Stimulated activated CD8-positive, alpha-beta memory T cell treated with anti-CD3 and anti-CD28 coated beads, Interleukin-7, amount 100 ng/mL, for 48 hours (primary cell): ENCODE data around the gene NDOR1.

Experiments used
- DNase-seq, 2 donors: peaks; one replicate each; pipeline ENCODE4 v3.0.0-alpha.2; 2020; ENCODE audit warnings: low read depth in 1 of 2; ENCODE audit errors: extremely low read depth in 1 of 2

The NDOR1 gene

GRCh38 chr9:137198051-137198901 lies 7.2 kb upstream of the NDOR1 start:
- DNase-seq: no peak

- DNase-seq: no peak
These were observed 6.6 kb upstream of the NDOR1 start for GRCh38 chr9:137198902-137199283.

GRCh38 chr9:137199411-137200121 lies 5.9 kb upstream of the NDOR1 start:
- no peak for DNase-seq

- peak; percentile 96 to 100 for DNase-seq
These were observed 4.9 kb upstream of the NDOR1 start, which contains the start of gene TPRN for GRCh38 chr9:137200311-137201204. TPRN (minus strand) TSS chr9:137200741; CDS start chr9:137200711, 30 bp downstream.

- DNase-seq: no peak
These were observed 4.2 kb upstream of the NDOR1 start for GRCh38 chr9:137201205-137201868.

DNA sequence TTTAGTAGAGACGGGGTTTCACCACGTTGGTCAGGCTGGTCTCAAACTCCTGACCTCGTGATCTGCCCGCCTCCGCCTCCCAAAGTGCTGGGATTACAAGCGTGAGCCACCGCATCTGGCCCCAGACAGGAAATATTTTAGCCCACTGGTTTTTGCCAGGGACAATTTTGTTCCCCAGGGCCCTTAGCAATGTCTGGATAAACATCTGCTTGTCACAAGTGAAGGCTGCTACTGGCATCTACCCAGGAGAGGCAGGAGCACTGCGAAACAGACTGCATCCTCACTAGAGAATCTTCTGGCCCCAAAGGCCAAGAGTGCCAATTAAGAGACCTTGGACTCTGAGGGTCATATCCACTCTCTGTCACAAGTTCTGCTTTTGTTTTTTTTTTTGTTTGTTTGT lies 2.5 kb upstream of the NDOR1 start:
- DNase-seq: no peak

GRCh38 chr9:137204731-137205125 lies 772 bp upstream of the NDOR1 start:
- no peak for DNase-seq

DNA sequence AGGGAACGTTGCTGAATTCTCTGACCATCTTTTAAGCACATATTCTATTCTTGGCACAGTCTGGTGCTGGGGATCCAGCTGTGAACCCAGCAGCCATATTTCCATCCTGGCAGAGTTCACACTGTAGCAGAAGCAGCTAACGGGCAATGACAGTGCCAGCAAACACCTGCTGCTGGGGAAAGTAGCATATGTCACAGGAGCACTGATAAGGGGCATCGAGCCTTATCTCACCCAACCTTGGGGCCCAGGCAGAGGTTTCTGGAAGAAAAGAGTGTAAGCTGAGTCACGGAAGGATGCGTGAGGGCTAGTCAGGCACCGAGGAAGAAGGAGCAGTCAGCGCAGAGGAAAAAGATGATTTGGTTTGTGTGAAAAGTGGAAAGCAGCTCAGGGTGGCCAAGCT lies 1.1 kb downstream of the NDOR1 start:
- DNase-seq: no peak

DNA sequence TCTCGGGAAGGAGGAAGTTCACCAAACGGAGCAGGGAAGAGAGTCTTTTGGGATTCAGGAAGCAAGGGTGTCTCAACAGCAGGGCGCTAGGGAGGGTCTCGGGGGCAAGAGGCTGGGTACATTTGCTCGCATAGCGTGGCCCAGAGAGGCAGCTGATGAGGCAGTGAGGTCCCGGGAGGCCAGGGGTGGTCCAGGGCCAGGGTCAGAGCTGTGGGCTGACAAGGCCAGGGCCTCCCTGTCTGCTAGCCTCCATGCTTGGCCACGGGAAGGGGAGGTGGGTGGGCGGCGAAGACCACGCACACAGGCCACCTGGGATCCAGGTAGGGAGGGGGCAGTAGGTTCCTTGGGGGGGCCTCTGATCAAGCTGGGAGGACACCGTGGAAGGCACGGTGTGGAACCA lies 6.0 kb downstream of the NDOR1 start:
- DNase-seq: no peak

DNA sequence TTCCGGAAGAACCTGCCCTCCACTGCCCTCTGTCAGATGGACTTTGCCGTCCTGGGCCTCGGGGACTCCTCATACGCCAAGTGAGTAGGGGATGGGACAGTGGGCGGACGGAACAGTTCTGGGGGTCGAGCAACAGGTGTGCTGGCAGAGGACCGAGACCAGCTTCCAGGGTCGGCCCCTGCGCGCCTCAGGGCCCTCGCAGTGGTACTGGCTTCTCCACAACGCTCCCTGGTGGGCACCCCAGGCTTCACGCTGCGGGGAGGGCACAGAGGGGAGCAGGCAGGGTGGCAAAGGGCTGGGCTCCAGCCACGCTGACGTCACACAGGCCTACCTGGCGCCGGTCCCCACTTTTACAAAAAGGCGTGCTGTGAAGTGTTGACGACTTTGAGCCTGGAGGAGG lies 7.0 kb downstream of the NDOR1 start:
- no peak for DNase-seq

GRCh38 chr9:137213160-137214060 lies 7.9 kb downstream of the NDOR1 start:
- no peak for DNase-seq

DNA sequence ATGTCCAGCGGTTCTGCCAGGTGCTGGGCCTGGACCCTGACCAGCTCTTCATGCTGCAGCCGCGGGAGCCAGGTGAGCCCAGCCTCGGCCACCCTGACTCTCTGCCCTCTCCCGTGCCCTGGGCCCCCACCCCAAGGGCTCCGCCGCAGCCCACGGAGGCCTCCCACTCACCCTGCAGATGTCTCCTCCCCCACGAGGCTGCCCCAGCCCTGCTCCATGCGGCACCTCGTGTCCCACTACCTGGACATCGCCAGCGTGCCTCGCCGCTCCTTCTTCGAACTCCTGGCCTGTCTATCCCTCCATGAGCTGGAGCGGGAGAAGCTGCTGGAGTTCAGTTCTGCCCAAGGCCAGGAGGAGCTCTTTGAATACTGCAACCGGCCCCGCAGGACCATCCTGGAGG lies 9.1 kb downstream of the NDOR1 start:
- no peak for DNase-seq

DNA sequence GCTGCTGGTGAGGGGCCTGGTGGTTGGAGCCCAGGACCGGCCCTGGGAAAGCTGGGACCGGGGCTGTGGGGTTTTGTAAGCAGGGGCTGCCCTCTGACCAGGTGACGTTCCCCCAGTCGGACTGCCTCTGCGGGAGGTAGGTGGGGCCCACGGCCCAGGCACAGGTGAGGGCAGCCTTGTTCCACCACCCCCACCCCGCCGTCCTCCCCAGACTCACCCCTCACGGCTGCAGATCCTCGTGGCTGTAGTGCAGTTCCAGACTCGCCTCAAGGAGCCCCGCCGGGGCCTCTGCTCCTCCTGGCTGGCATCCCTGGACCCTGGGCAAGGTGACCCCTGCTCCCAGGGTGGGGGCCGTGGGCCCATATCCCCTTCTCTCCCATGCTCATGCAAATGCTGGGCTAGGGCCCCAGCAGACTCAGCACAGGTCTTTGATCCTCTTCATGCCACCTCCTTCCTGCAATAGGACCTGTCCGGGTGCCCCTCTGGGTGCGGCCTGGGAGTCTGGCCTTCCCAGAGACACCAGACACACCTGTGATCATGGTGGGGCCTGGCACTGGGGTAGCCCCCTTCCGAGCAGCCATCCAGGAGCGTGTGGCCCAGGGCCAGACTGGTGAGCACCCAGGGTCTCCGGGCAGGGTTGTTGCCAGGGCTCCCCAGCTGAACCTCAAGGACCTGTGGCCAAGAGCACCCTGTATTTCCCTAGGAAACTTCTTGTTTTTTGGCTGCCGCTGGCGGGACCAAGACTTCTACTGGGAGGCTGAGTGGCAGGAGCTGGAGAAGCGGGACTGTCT lies 9.9 kb downstream of the NDOR1 start:
- no peak for DNase-seq

GRCh38 chr9:137216188-137216965 lies 10.9 kb downstream of the NDOR1 start:
- no peak for DNase-seq

- DNase-seq: no peak
These were observed 12.0 kb downstream of the NDOR1 start for GRCh38 chr9:137217276-137218211.

- no peak for DNase-seq
These were observed 12.8 kb downstream of the NDOR1 start for GRCh38 chr9:137218212-137218753.
